Fibroblast of peridontal ligament (primary cell): ENCODE results near the gene PRIMA1.

Experiments
- DNase-seq: peaks from one replicate; pipeline ENCODE4 v3.0.0-alpha.2; 2010; ENCODE audit errors: extremely low read depth

Gene PRIMA1

GRCh38 chr14:93732524-93732923 lies 55.8 kb downstream of the PRIMA1 start:
- no peak for DNase-seq

GRCh38 chr14:93731753-93732152 lies 56.5 kb downstream of the PRIMA1 start:
- no peak for DNase-seq

- no peak for DNase-seq
Observed at GRCh38 chr14:93729993-93730392, 58.3 kb downstream of the PRIMA1 start.

- DNase-seq: no peak
Observed at GRCh38 chr14:93728651-93729016, 59.7 kb downstream of the PRIMA1 start.

- DNase-seq: no peak
Observed at GRCh38 chr14:93727917-93728650, 60.2 kb downstream of the PRIMA1 start.

- no peak for DNase-seq
Observed at GRCh38 chr14:93727039-93727740, 61.1 kb downstream of the PRIMA1 start.

GRCh38 chr14:93725993-93726392 lies 62.3 kb downstream of the PRIMA1 start:
- no peak for DNase-seq

- no peak for DNase-seq
Observed at GRCh38 chr14:93725002-93725582, 63.2 kb downstream of the PRIMA1 start.

GRCh38 chr14:93723001-93723400 lies 65.3 kb downstream of the PRIMA1 start:
- no peak for DNase-seq

- DNase-seq: no peak
Observed at GRCh38 chr14:93720981-93721483, 67.3 kb downstream of the PRIMA1 start.

GRCh38 chr14:93720076-93720815 lies 68.0 kb downstream of the PRIMA1 start:
- no peak for DNase-seq

- no peak for DNase-seq
Observed at GRCh38 chr14:93719256-93719655, 69.0 kb downstream of the PRIMA1 start.

- DNase-seq: no peak
Observed at GRCh38 chr14:93717668-93718320, 70.5 kb downstream of the PRIMA1 start.

GRCh38 chr14:93716746-93717667 lies 71.3 kb downstream of the PRIMA1 start:
- DNase-seq: no peak

GRCh38 chr14:93716002-93716745 lies 72.1 kb downstream of the PRIMA1 start:
- DNase-seq: no peak

GRCh38 chr14:93715279-93715927 lies 72.9 kb downstream of the PRIMA1 start:
- no peak for DNase-seq

- no peak for DNase-seq
Observed at GRCh38 chr14:93714605-93715004, 73.7 kb downstream of the PRIMA1 start.

GRCh38 chr14:93713726-93714405 lies 74.4 kb downstream of the PRIMA1 start:
- DNase-seq: no peak
